MM.1S (cell line): ENCODE measurements around the gene ECT2.

Experiments
- DNase-seq: peaks from one replicate; pipeline ENCODE4 v3.0.0-alpha.2; 2015
- H2AFZ ChIP-seq: fragments of 300-600 bp; sonication (generic); 2 replicates; pipeline ENCODE4 v1.6.0; 2016; ENCODE audit warnings: antibody characterized with exemption, low read length
- H3F3A ChIP-seq: fragments of 300-600 bp; sonication (generic); 2 replicates; pipeline ENCODE4 v1.6.1; 2016; ENCODE audit warnings: mild to moderate bottlenecking, antibody characterized with exemption, low read length, moderate library complexity, mixed read lengths; ENCODE audit not compliant: insufficient read depth
- H3K27ac ChIP-seq: fragments of 300-600 bp; sonication (generic); 2 replicates; pipeline ENCODE4 v1.5.1; 2016; ENCODE audit warnings: mild to moderate bottlenecking, low read length
- H3K27me3 ChIP-seq: fragments of 300-600 bp; sonication (generic); replicated peaks from 2 replicates; pipeline ENCODE4 v1.6.0; 2016; ENCODE audit warnings: low read length; ENCODE audit not compliant: insufficient read depth
- H3K36me3 ChIP-seq: fragments of 300-600 bp; sonication (generic); replicated peaks from 2 replicates; pipeline ENCODE4 v1.6.1; 2016; ENCODE audit warnings: mild to moderate bottlenecking, low read length, mixed read lengths; ENCODE audit not compliant: insufficient read depth
- H3K4me1 ChIP-seq: fragments of 300-600 bp; sonication (generic); 2 replicates; pipeline ENCODE4 v1.6.1; 2016; ENCODE audit warnings: low read length, mixed read lengths
- H3K4me2 ChIP-seq: fragments of 300-600 bp; sonication (generic); 2 replicates; pipeline ENCODE4 v1.6.0; 2016; ENCODE audit warnings: low read depth, low read length
- H3K4me3 ChIP-seq: fragments of 300-600 bp; sonication (generic); 2 replicates; pipeline ENCODE4 v1.5.1; 2016; ENCODE audit warnings: low read length, mixed read lengths
- H3K79me2 ChIP-seq: fragments of 300-600 bp; sonication (generic); 2 replicates; pipeline ENCODE4 v1.6.1; 2016; ENCODE audit warnings: mixed run types, low read length, mixed read lengths
- H3K9ac ChIP-seq: fragments of 300-600 bp; sonication (generic); 2 replicates; pipeline ENCODE4 v1.6.1; 2016; ENCODE audit warnings: low read length, mixed read lengths
- H3K9me2 ChIP-seq: fragments of 300-600 bp; sonication (generic); replicated peaks from 2 replicates; pipeline ENCODE4 v1.6.1; 2016; ENCODE audit warnings: mild to moderate bottlenecking, low read length, mixed read lengths; ENCODE audit not compliant: insufficient read depth
- H3K9me3 ChIP-seq: fragments of 300-600 bp; sonication (generic); replicated peaks from 2 replicates; pipeline ENCODE4 v1.6.1; 2016; ENCODE audit warnings: mild to moderate bottlenecking, low read length, mixed read lengths; ENCODE audit not compliant: insufficient read depth
- H4K20me1 ChIP-seq: fragments of 300-600 bp; sonication (generic); 2 replicates; pipeline ENCODE4 v1.6.1; 2016; ENCODE audit warnings: mild to moderate bottlenecking, low read length, moderate library complexity, mixed read lengths; ENCODE audit not compliant: insufficient read depth
- CTCF ChIP-seq: fragments of 300-600 bp; sonication (generic); IDR thresholded peaks from 2 replicates; pipeline ENCODE4 v1.5.1; 2016; ENCODE audit warnings: antibody characterized with exemption, low read length, mixed read lengths
- EZH2 ChIP-seq: fragments of 300-600 bp; sonication (generic); optimal IDR thresholded peaks from 2 replicates; pipeline ENCODE3; 2017; ENCODE audit warnings: low read depth, mild to moderate bottlenecking, antibody characterized with exemption, low read length, mixed read lengths
- EZH2phosphoT487 ChIP-seq: fragments of 300-600 bp; sonication (generic); IDR thresholded peaks from 2 replicates; pipeline ENCODE4 v1.6.1; 2018; ENCODE audit warnings: antibody characterized with exemption, low read length

The ECT2 gene

GRCh38 chr3:172853005-172853404 is 102.5 kb downstream of the ECT2 start:
- H2AFZ ChIP-seq, result no peak overlapping the region
- no peak overlapping the region for H3K4me2 ChIP-seq
- TF ChIP-seq EZH2phosphoT487, result no peak
- TF ChIP-seq EZH2, result no peak
- no peak for TF ChIP-seq CTCF
- no peaks in the 10 kb centered on the region for H4K20me1 ChIP-seq
- no peak overlapping the region for H3K9ac ChIP-seq
- H3K9me3 ChIP-seq, result no peaks in the 10 kb centered on the region
- H3K4me1 ChIP-seq, result no peaks in the 10 kb centered on the region
- H3K27ac ChIP-seq, result no peak overlapping the region
- no peak overlapping the region for H3K4me3 ChIP-seq
- no peaks in the 10 kb centered on the region for H3K36me3 ChIP-seq
- H3K27me3 ChIP-seq, result no peaks in the 10 kb centered on the region
- no peaks in the 10 kb centered on the region for H3K9me2 ChIP-seq
- H3K79me2 ChIP-seq, result no peaks in the 10 kb centered on the region
- H3F3A ChIP-seq, result no peaks in the 10 kb centered on the region
- no peak for DNase-seq

- no peaks in the 10 kb centered on the region for H3K79me2 ChIP-seq
- TF ChIP-seq EZH2phosphoT487 (no peak), EZH2 (no peak), CTCF (no peak)
- no peak overlapping the region for H3K4me3 ChIP-seq
- no peaks in the 10 kb centered on the region for H3K4me1 ChIP-seq
- no peak overlapping the region for H3K4me2 ChIP-seq
- H2AFZ ChIP-seq, result no peak overlapping the region
- H3K9me3 ChIP-seq, result no peaks in the 10 kb centered on the region
- no peak overlapping the region for H3K9ac ChIP-seq
- no peaks in the 10 kb centered on the region for H3K27me3 ChIP-seq
- no peaks in the 10 kb centered on the region for H4K20me1 ChIP-seq
- no peak overlapping the region for H3K27ac ChIP-seq
- no peaks in the 10 kb centered on the region for H3K9me2 ChIP-seq
- no peaks in the 10 kb centered on the region for H3F3A ChIP-seq
- no peak for DNase-seq
- no peaks in the 10 kb centered on the region for H3K36me3 ChIP-seq
Measured at GRCh38 chr3:172853921-172854666, 103.6 kb downstream of the ECT2 start.

GRCh38 chr3:172855037-172855436 is 104.5 kb downstream of the ECT2 start:
- H3K27ac ChIP-seq, result no peak overlapping the region
- no peaks in the 10 kb centered on the region for H3K4me1 ChIP-seq
- no peak overlapping the region for H3K4me2 ChIP-seq
- no peak overlapping the region for H3K9ac ChIP-seq
- no peaks in the 10 kb centered on the region for H3K79me2 ChIP-seq
- no peaks in the 10 kb centered on the region for H3K9me3 ChIP-seq
- no peaks in the 10 kb centered on the region for H3K36me3 ChIP-seq
- no peaks in the 10 kb centered on the region for H3F3A ChIP-seq
- H3K4me3 ChIP-seq, result no peak overlapping the region
- no peaks in the 10 kb centered on the region for H3K27me3 ChIP-seq
- no peaks in the 10 kb centered on the region for H3K9me2 ChIP-seq
- TF ChIP-seq CTCF, result no peak
- H2AFZ ChIP-seq, result no peak overlapping the region
- no peaks in the 10 kb centered on the region for H4K20me1 ChIP-seq
- no peak for DNase-seq
